ENCODE measurements around the gene BBS1. TPM values are rescaled to one million over a fixed set of nuclear protein-coding genes. Genes with fewer than 3 reads are reported as not detected.

BBS1 gene
- total and polyA plus RNA-seq, 2 donors (not counting 3 experiments of a cell fraction or from before 2014, with no cell fraction given) = 29.2 to 32.9 TPM

DNA sequence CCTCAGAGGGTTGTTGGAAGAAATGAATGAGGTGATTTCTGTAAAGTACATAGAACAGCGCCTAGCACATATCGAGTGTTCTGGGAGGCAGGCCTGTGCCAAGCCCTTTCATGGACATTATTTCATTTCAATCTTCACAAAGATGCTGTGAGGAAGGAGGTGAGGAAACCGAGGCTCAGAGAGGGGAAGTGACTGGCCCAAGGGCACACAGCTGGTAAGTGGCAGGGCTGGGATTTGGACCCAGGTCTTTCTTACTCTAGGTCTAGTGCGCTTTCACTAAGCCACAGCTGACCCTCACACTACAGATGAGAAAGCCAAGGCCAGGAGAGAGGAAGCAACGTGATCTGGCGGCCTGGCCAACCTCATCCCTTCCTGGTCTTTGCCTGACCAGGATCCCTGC, 41.7 kb upstream of the BBS1 start:
- CTCF ChIA-PET = interaction anchor here (0.9 to 1.2 kb wide), 3 partner anchors 9 to 82 kb away, joined by 3 to 4 read pairs (median 4); no protein-coding TSS in a partner anchor
- no peaks in the 10 kb centered on the region for H3K9me3 ChIP-seq (replicated peaks; ENCODE audit: control insufficient read depth, insufficient read depth, low read length)
- H3K9me1 ChIP-seq (replicated peaks; ENCODE audit: control insufficient read depth, extremely low read depth, insufficient read depth, low read length) = no peaks in the 10 kb centered on the region
- no peaks in the 10 kb centered on the region for H3K79me2 ChIP-seq (ENCODE audit: control insufficient read depth, insufficient read depth, low read length)
- DNase-seq (ENCODE audit: low read depth, low spot score) = no peak
- intact Hi-C loops (cut with micrococcal nuclease) (no loop called here), dilution Hi-C loops (cut with MboI; ENCODE audit: extremely low pct_ligation_motif_present, low sequenced_read_pairs) (no loop called here)
- TF ChIP-seq EZH2 (IDR thresholded peaks at IDR 0.05; ENCODE audit: borderline replicate concordance, low read depth, low read length, severe bottlenecking) (no peak), MAX (IDR thresholded peaks at IDR 0.05; ENCODE audit: insufficient read depth, insufficient read length) (no peak), GATA2 (IDR thresholded peaks at IDR 0.05; ENCODE audit: insufficient read depth, insufficient read length, low read depth, low read length) (no peak), POLR2A (IDR thresholded peaks at IDR 0.05; ENCODE audit: low read depth, low read length) (no peak), POLR2AphosphoS5 (IDR thresholded peaks at IDR 0.05; ENCODE audit: insufficient read depth, low read depth, low read length) (no peak), JUN (IDR thresholded peaks at IDR 0.05; ENCODE audit: borderline replicate concordance, insufficient read depth, insufficient read length, low read depth) (no peak), FOS (IDR thresholded peaks at IDR 0.05; ENCODE audit: borderline replicate concordance, insufficient read depth, low read length) (no peak), MYC (IDR thresholded peaks at IDR 0.05; ENCODE audit: low read depth, low read length) (no peak)
- TF ChIP-seq, protein P1, sequence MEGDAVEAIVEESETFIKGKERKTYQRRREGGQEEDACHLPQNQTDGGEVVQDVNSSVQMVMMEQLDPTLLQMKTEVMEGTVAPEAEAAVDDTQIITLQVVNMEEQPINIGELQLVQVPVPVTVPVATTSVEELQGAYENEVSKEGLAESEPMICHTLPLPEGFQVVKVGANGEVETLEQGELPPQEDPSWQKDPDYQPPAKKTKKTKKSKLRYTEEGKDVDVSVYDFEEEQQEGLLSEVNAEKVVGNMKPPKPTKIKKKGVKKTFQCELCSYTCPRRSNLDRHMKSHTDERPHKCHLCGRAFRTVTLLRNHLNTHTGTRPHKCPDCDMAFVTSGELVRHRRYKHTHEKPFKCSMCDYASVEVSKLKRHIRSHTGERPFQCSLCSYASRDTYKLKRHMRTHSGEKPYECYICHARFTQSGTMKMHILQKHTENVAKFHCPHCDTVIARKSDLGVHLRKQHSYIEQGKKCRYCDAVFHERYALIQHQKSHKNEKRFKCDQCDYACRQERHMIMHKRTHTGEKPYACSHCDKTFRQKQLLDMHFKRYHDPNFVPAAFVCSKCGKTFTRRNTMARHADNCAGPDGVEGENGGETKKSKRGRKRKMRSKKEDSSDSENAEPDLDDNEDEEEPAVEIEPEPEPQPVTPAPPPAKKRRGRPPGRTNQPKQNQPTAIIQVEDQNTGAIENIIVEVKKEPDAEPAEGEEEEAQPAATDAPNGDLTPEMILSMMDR (IDR thresholded peaks at IDR 0.05; ENCODE audit: extremely low read depth in 1 of 2, insufficient read depth in 1 of 2, low read depth in 1 of 2, low read length in 2 of 2) = no peak
- no peak for FAIRE-seq
- no peak overlapping the region for H3K9ac ChIP-seq (replicated peaks; ENCODE audit: extremely low read depth, insufficient read depth, low read length)
- H3K27me3 ChIP-seq (ENCODE audit: control insufficient read depth in 2 of 2, insufficient read depth in 2 of 2, low read length in 2 of 2) = peaks cover 0 to 2% of the 10 kb centered on the region in 2 experiments
- H2AFZ ChIP-seq (ENCODE audit: low read depth, low read length) = no peak overlapping the region
- no peak overlapping the region for H3K27ac ChIP-seq (ENCODE audit: insufficient read depth, low read depth, low read length)
- no peak overlapping the region for H3K4me3 ChIP-seq (replicated peaks in 1 of 3; ENCODE audit: insufficient read depth in 1 of 3, low read depth in 1 of 3, low read length in 3 of 3)
- no peaks in the 10 kb centered on the region for H3K36me3 ChIP-seq (ENCODE audit: control insufficient read depth in 2 of 2, extremely low read depth in 1 of 2, insufficient read depth in 2 of 2, low read length in 2 of 2)
- no peaks in the 10 kb centered on the region for H4K20me1 ChIP-seq (replicated peaks; ENCODE audit: control insufficient read depth, extremely low read depth, insufficient read depth, low read length)
- no peak overlapping the region for H3K4me2 ChIP-seq (ENCODE audit: insufficient read depth, low read length)
- POLR2A ChIA-PET = interaction anchor here (1.7 kb wide), 1 partner anchor 11 kb away, joined by 7 read pairs; the partner anchor contains the start of gene DPP3
- no TSS peak for BruUV-seq (replicated peaks)
- peaks cover 10% of the 10 kb centered on the region for H3K4me1 ChIP-seq (ENCODE audit: control insufficient read depth, extremely low read depth, insufficient read depth, low read length)

Data from endothelial cell of umbilical vein (primary cell).